Middle frontal gyrus (tissue), 1 donor: Measurements from ENCODE around the gene ENKUR.

Experiments
- DNase-seq: peaks from one replicate; pipeline ENCODE4 v3.0.0-alpha.2; 2015; ENCODE audit warnings: low spot score; ENCODE audit errors: extremely low spot score

Gene ENKUR, protein sequence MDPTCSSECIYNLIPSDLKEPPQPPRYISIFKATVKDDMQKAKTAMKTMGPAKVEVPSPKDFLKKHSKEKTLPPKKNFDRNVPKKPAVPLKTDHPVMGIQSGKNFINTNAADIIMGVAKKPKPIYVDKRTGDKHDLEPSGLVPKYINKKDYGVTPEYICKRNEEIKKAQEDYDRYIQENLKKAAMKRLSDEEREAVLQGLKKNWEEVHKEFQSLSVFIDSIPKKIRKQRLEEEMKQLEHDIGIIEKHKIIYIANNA

DNA sequence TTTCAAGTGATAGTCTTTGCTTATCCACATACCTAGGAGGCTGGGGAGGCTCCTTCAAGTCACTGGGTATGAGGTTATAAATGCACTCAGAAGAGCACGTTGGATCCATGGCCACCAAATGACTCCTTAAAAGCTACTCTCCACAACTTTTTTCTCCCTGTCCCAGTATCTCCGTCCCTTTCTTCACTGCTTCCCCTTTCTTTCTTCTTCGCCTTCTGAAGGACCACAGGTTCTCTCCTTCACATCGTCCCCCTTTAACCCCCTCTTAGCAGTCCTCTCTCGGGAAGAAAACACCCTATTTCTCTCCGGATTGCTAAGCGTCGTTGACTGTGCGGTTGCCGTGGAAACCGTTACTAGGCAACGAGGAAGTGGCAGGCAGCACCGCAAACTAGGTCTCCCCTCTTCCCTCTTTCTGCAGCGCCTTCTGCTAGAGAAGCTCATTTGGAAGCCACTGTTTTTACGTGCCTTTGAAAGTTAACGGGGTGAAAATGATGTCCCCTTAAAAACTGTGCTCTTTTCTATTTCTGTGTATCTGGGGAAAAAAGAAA lies at the start of gene ENKUR:
TSS of gene ENKUR (minus strand) at position 331 of the 548 bp plus-strand sequence. CDS start at position 109, 222 bp downstream.
- peak; percentile 76 for DNase-seq

DNA sequence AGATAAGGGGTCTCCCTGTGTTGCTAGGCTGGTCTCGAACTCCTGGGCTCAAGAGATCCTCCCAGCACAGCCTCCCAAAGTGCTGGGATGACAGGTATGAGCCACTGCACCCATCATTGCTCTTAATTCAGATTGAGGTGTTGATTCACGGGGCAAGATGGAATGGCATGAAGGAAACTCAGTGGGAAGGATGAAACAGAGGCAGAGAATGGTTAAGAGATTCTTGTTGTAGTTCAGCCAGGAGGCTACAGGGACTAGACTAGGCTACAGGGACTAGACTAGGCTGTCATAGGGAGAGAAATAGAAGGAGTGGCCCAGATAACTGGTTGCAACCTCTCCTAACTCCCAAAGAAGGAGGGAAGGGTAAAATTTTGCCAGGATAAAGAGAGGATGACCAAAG lies 48.4 kb upstream of the ENKUR start:
- no peak for DNase-seq

DNA sequence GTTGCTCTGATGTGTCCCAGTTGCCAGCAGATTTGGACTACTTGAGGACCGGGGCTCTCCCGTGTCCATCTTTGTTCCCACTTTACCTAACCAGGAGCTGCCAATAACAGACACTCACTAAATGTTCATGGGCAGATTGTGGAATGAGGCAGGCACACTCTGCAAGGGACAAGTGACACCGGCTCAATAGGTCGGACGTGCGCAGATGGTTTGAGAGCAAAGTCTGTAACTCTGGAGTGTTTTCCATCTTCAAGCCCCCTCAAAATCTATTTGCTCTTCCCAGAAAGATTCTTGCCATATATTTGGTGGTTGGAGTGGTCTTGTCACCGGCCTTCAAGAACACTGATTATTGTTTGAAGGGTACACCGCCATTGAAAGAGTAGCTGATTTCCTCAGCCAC lies 47.7 kb upstream of the ENKUR start:
- DNase-seq, result no peak

DNA sequence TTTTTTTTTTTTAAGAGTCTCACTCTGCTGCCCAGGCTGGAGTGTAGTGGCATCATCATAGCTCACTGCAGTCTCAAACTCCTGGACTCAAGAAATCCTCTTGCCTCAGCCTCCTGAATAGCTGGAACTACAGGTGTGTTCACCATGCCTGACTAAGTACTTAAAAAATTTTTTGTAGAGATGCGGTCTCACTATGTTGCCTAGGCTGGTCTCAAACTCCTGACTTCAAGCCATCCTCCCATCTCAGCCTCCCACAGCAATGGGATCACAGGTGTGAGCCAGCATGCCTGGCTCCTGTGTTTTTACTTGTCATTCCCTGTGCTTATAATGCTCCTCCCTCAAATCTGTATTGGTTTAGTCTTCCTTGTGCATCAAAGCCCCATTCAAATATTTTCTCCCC lies 47.2 kb upstream of the ENKUR start:
- no peak for DNase-seq

DNA sequence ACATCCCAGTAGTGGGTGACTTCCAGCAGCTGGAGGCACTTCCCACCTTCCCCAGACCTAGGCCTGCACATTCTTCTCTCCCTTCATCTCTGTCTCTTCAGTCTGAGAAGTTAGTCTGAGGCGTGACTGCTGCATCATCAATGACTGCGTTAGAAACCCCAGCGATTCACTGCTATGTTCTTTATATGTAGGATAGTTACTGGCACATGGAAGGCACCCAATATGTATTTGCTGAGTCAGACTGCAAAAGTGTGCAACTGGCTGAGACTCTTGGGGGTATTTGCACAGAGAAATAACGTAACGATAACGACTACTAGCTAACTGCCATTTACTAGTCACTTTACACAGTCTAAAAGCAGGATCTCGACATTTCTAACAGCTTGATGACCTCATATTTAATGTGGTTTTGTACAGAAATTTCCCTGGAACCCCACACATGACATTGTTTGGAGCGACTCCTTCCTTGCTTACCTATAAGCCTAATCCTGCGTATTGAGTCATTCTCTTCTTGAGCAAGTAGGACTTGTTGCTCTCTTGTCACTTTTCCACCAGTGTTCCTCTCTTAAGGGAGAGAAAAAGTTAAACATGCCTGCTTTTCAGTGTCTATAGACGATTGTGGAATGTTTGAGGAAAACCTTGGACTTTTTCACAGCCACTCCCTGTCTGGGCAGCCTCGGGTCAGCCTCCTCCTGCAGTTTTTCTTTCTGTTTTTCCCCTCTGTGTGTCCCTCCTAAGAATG lies 45.9 kb upstream of the ENKUR start:
- no peak for DNase-seq

DNA sequence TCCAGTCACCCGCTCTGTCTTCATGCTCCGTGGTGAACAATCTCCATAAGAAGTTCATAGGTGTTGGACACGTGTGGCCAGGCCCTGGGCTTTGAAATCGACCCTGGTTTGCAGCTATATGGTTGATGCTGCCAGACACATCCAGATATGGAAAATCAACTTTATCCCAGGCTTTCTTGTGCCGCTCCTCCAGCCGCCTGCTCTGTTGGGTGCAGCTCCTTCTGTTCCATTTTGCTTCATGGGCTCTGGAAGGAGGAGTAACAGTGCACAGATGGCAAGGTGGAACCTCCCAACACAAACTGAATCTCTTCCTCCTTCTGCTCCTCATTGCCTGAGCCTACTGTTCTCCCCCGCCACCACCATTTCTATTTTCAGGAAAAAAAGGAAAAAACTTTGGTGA lies 45.2 kb upstream of the ENKUR start:
- no peak for DNase-seq

DNA sequence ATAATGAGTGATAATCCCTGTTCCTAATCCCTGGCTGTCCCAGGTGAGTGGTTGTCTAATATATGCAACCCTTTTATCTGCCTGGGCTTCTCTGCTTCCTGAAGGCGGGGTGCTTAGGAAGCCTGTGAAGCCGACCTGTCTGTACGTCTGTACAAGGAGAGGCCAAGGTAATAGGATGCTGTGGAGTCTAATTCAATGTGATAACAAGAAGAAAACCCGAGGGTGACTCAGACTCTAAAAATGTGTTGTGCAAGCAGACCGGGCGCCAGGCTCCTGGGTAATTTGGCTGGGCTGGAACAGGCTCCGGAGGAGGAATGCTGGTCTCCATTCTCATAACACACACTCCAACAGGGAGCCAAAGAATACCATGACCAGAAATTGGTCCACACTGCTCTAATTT lies 44.0 kb upstream of the ENKUR start:
- no peak for DNase-seq

DNA sequence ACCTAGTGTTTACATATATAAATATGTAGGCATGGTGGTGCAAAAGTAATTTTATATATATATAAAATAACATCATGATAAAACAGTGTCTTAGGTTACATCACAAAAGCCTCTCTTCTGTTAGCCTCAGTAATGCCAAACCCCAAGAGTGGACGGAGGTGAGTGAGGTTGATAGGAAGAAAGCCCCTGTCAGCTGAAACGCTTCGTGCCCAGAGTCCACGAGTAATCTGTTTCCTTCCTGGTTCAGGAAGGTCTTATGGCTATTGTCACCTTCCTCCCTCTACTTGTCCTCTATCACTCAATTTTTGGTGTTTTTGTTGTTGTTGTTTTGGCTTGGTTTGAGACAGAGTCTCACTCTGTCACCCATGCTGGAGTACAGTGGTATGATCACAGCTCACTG lies 41.9 kb upstream of the ENKUR start:
- no peak for DNase-seq

DNA sequence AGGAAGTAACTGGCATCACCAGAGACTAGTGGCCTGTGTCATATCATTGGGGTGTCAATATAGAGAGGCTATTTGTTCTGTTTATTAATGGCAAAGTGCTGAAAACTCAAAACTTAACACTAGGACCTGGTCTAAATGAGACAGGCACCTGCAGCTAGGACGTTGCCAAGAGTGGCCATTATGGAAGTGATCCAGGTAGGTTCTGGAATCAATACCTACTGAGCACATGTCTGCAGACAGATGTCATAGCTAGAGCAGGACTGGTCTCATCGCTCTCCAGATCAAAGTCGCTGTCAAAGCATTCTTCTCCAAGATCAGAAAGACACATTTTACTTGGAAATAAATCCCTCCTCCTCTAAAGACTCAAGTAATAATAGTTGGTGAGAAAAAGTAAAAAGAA lies 40.8 kb upstream of the ENKUR start:
- no peak for DNase-seq

DNA sequence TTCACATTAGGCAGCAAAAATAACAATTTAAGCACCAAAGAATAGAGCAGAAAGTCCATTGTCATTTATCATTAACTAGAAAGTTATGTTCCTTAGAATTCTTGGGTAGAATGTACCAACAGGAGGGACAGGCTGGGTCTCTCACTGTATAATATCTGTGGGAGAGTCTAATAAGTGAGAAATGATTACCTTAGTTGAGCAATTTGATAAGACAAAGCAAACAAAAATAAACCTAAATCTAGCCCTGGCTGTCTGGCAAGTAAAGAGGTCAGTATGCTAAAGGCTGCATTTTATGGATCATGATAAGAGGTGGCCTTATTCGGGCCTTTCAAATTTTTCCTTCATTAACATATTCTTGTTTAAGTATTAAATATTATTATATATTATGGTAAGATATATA lies 36.1 kb upstream of the ENKUR start:
- DNase-seq, result no peak

DNA sequence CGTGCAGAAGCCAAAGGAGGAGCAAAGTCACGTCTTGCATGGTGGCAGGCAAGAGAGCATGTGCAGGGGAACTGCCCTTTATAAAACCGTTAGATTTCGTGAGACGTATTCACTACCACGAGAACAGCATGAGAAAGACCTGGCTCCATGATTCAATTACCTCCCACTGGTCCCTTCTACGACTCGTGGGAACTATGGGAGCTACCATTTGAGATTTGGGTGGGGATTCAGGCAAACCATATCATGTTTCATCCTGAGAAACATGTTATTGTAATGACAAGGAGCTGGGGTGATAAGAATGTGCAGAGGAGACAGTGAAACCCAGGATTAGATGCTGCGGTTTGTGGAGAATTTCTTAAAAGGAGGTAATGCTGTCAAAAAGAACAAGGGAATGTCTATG lies 34.4 kb upstream of the ENKUR start:
- no peak for DNase-seq

DNA sequence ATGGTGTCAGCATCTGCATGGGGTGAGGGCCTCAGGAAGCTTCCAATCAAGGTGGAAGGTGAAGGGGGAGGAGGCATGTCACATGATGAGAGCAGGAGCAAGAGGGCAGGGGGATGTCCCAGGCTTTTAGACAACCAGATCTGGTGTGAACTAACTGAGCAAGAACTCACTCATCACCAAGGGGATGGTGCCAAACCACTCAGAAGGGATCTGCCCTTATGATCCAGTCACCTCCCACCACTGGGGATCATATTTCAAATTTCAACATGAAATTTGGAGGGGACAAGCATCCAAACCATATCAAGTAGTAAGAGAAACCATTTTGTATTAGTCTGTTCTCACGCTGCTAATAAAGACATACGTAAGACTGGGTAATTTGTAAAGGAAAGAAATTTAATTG lies 34.0 kb upstream of the ENKUR start:
- no peak for DNase-seq

DNA sequence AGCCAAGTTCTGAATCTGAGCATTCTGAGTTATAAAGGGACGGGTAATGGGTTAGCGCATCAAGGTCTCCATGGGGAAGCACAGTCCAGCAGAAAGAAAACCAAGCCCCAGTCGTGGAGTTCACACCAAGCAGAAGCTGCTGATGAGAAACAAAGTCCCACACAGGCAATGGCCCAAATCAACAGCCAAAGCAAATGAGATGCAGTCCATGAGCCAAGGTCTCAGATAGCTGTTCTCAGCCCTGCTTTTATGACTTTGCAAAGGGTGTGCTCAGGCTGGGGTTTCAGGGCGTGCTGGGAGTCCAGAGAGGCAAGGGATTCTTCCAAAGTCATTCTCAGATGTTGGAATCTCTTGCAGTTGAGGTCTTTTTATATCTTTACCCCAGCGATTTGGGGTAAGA lies 32.5 kb upstream of the ENKUR start:
- DNase-seq, result no peak

DNA sequence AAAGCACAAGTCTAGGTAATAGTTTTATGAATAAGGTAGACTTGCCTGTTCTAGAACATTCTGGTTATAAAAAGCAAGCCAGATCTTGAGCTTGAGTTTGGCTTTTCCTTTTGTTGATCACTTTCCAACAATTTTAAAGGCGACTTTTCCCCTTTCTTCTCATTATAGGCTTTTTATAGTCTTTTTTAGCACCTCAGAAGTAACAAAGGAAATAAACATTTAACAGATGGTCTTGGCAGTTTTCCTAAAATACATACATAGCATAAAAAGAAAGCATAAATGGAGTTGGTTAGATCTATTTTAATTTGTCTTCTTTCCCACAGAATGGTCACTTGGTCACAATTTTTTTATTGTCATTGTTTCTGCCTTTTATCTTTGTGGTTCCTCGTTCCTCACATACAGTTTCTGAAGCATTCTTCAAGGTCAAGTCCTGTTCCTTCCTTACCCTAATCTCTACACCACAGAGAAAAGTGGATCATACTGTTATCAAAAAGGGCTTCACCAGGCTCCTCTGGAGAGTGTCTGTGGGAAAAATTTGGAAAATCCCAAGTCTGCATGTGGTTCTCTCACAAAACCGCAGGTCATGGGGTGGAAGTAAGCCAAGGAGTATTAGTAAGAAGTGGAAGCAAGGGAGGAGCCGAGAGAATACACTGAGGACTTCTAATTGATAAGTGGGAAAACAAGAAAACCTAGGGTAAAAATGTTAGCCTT lies 31.8 kb upstream of the ENKUR start:
- DNase-seq, result no peak

DNA sequence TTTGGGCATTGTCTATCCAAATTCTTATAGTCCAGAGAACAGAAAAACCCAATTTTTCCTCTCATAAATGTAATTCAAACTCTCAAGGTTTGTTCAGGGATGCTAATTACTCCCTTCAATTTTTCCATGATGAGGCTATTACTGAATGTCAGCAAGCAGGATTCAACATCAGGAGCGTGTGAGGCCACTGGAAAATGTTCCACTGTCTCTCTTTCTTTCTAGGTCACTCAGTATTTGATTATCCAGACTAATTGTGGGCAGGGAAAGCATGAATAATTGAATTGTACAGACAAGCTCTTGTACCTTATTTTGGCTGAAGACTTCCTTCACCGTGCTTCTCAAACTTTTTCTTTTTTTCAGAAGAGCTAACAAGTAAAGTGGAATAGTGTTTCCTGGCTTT lies 31.1 kb upstream of the ENKUR start:
- no peak for DNase-seq

DNA sequence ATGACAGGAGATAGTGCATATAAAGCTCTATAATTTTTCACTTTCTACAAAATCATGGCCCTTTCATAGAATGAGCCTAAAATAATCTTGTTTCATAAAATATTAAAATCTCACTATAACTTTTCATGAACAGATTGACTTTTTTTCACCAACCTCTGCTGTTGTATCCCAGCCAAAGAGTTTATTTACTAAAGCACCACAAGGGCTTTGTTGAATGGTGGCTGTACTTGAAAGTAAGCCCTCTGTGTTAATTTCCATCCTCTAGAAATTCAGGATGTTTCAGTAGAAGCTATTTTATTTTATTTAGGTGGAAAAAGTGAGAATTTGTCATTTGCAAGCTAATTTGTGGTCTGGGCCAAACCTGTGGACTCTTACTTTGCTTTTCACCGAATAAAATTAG lies 30.7 kb upstream of the ENKUR start:
- DNase-seq, result no peak

DNA sequence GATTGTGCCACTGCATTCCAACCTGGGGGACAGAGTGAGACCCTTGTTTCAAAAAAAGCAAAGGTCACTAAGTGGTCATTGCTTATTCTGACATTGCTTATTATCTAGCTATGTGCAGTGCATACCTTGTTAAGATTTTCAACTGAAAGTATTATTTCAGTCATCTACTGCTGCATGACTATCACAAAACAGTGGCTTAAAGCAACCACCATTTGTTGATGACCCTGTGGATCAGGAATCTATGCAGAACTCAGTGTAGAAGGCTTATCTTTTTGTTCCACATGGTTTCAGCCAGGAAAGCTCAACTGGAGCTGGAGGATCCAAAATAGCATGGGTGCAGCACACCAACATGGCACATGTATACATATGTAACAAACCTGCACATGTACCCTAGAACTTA lies 23.6 kb upstream of the ENKUR start:
- no peak for DNase-seq

DNA sequence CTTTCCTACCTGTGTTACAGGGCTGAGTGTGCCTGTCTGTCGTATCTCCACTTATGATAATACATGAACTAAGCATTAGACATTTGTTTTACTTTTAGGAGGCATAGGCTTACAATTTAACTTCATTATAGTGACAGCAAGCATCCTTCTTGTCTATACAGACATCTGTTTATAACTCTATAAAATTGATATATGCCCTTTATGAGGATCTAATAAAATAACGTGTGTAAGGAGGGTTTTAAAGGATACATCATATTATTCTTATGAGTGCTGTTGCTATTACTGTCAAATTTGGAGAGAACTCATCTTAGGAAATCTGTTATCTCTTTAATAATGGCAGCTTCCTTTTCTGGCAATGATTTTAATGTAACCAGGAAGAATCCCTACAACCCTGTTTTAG lies 22.4 kb upstream of the ENKUR start:
- no peak for DNase-seq

DNA sequence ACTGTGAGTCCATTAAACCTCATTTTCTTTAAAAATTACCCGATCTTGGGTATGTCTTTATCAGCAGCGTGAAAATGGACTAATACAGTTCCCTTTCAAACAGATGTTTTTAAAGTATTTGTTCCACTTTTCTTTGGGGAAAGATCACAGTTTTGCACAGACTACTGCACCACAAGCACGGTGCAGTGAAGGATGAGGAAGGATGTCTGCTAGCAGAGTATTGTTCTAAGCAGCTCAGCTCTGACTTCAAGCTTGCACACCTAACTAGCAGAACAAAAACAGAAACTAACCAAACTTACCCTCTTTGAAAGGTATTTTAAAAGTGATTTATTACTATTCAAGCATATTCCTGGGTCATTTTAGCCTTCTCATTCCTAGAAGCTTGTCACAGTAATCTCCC lies 20.4 kb upstream of the ENKUR start:
- no peak for DNase-seq

DNA sequence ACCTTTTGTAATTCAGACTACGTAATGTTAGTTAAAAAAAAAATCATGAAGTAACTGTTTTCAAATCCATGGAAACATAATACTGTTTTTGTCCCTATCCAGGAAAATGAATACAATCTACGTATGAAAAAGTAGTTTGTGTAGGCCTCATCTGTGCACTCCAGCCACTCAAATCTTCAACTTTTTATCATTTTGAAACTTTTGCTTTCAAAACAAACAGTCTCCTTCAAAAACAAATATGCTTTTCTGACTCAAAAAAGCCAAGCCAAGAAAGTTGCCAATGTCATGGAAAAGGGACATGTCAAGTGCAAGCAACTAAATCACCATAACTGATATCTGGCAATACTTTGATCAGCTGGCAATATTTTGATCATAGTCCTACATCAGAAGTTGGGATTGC lies 13.6 kb upstream of the ENKUR start:
- DNase-seq, result no peak

DNA sequence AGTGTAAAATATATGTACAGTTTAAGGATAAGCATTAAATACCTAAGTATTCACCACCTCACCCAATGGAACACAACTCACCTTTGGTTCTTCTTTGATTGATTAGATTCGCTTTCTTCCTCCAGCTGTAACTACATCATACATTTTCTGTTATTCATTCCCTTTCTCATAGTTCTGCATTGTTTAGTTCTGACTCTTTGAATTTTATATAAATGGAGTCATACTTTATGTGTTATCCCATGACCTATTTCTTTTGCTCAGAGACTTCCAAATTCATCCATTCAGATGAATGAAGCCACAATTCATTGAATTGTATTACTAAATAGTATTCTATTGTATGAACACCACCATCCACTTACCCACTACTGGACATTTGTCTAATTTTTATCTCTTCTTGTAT lies 12.8 kb upstream of the ENKUR start:
- no peak for DNase-seq

DNA sequence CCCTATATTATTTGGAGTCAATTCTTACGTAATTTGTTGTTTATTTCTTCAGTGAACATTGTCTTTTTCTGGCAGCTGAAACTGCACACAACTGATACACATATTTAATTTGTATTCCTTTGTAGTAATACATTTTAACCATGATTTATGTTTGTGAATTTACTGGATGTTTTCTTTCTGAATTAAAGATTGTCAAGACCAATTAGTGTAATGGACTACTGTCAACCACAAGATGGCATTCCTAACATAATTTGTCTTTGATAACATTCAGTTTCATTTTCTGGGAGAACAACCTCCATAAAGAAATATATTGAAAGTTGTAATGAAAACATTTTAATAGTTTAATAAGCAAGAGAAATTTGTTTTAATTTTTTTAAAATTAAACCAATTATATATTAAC lies 10.5 kb upstream of the ENKUR start:
- no peak for DNase-seq
